ENCODE measurements around the gene HIVEP2.

The HIVEP2 gene

DNA sequence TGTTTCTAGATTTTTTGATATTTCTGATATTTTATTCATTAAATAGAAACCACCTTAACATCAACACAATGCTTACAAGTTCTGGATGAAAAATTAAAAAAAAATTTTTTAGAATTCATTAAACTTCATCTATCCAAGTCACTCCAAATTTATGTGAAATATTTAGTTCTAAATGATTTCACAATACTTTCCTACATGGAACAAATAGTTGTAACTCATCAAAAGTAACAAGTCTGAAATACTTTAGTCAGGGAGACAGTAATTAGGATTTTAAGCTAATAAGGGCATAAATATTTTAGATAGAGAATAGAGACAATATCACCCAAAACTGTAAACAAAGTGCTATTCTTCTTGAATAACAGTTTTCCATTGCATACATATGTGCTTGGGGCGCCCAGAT is 147.8 kb downstream of the HIVEP2 start:
- no CpG with 5 or more reads among the region's 1 CpG for WGBS (ENCODE audit: extremely low coverage, insufficient coverage, low lambda C conversion rate)
- no peak overlapping the region for H3K18ac ChIP-seq (ENCODE audit: low read length)
- DNase-seq, result no peak

DNA sequence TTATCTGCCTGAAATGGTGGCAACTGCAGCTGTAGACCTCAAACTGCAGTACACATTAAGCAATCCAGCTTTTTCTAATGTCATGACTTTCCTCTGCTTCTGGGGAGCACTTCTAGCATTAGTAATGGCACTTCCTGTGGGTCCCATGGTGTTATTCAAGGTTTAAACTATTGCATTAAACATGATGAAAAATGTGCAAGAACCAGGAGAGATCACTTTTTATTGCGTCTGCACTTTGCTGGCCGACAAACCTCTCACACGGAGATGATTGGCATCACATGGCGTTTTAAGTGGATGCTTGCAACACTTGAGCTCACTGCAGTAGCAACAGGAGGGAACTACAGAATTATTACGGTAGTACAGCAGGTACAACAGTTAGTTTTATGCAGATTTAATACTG is 148.4 kb downstream of the HIVEP2 start:
- Histone ChIP-seq H3K9ac (ENCODE audit: low read length) (no peak overlapping the region), H3K27me3 (ENCODE audit: insufficient read depth, low read length, poor library complexity) (no peaks in the 10 kb centered on the region), H3K27ac (ENCODE audit: low read depth, low read length) (no peak overlapping the region), H3K4me1 (ENCODE audit: control insufficient read depth, low read depth, low read length) (no peaks in the 10 kb centered on the region), H2AK5ac (ENCODE audit: low read length) (no peak overlapping the region), H3K18ac (ENCODE audit: low read length) (no peak overlapping the region), H2BK15ac (replicated peaks; ENCODE audit: low read depth) (no peak overlapping the region), H4K8ac (ENCODE audit: low read depth, low read length) (no peak overlapping the region), H3K79me1 (ENCODE audit: low read length) (no peaks in the 10 kb centered on the region), H3K56ac (ENCODE audit: low read length) (no peak overlapping the region), H2BK120ac (ENCODE audit: low read depth, low read length) (no peak overlapping the region), H3K4me2 (ENCODE audit: low read length) (no peak overlapping the region), H3K4ac (ENCODE audit: low read depth, low read length) (no peak overlapping the region), H2BK5ac (ENCODE audit: low read length) (no peak overlapping the region), H3K23ac (ENCODE audit: low read length) (no peak overlapping the region), H4K5ac (ENCODE audit: low read length) (no peak overlapping the region), H3K36me3 (ENCODE audit: control insufficient read depth, insufficient read depth, low read length) (no peaks in the 10 kb centered on the region), H3K79me2 (ENCODE audit: control insufficient read depth, insufficient read depth, low read length) (no peaks in the 10 kb centered on the region), H3K4me3 (ENCODE audit: low read length) (no peak overlapping the region)
- DNase-seq, result no peak
- no CpG with 5 or more reads among the region's 5 CpGs for WGBS (ENCODE audit: extremely low coverage, insufficient coverage, low lambda C conversion rate)

More for the DNA sequence above, 147.8 kb downstream of the HIVEP2 start:
- no peak overlapping the region for H3K4ac ChIP-seq (ENCODE audit: low read depth, low read length)
- H3K23ac ChIP-seq (ENCODE audit: low read length), result no peak overlapping the region
- H4K8ac ChIP-seq (ENCODE audit: low read depth, low read length), result no peak overlapping the region
- no peak overlapping the region for H3K9ac ChIP-seq (ENCODE audit: low read length)
- H3K27me3 ChIP-seq (ENCODE audit: insufficient read depth, low read length, poor library complexity), result no peaks in the 10 kb centered on the region
- no peak overlapping the region for H3K4me2 ChIP-seq (ENCODE audit: low read length)
- H4K5ac ChIP-seq (ENCODE audit: low read length), result no peak overlapping the region
- H2BK15ac ChIP-seq (replicated peaks; ENCODE audit: low read depth), result no peak overlapping the region
- H3K4me1 ChIP-seq (ENCODE audit: control insufficient read depth, low read depth, low read length), result peaks cover 2% of the 10 kb centered on the region
- H2AK5ac ChIP-seq (ENCODE audit: low read length), result no peak overlapping the region
- H3K56ac ChIP-seq (ENCODE audit: low read length), result no peak overlapping the region
- no peaks in the 10 kb centered on the region for H3K36me3 ChIP-seq (ENCODE audit: control insufficient read depth, insufficient read depth, low read length)
- no peaks in the 10 kb centered on the region for H3K79me2 ChIP-seq (ENCODE audit: control insufficient read depth, insufficient read depth, low read length)
- H3K4me3 ChIP-seq (ENCODE audit: low read length), result no peak overlapping the region
- H3K27ac ChIP-seq (ENCODE audit: low read depth, low read length), result no peak overlapping the region
- no peak overlapping the region for H2BK5ac ChIP-seq (ENCODE audit: low read length)
- H2BK120ac ChIP-seq (ENCODE audit: low read depth, low read length), result no peak overlapping the region
- H3K79me1 ChIP-seq (ENCODE audit: low read length), result no peaks in the 10 kb centered on the region

DNA sequence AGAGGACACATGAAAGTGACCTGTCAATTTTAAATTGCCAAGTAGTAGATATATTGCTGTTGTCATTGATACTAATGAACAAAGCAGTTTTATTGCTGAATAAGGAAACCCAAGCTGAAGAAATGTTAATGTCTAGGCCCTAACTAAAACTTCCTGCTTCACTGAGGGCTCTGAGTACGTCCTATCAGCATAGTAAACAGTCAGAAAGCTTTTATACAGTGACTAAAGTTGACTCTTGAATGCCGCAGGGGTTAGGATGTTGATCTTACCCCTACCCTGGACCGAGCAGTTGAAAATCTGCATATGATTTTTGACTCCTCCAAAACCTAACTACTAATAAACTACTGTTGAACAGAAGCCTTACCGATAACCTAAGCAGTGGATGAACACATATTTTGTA is 149.0 kb downstream of the HIVEP2 start:
- Histone ChIP-seq H3K4ac (ENCODE audit: low read depth, low read length) (no peak overlapping the region), H3K27me3 (ENCODE audit: insufficient read depth, low read length, poor library complexity) (no peaks in the 10 kb centered on the region), H3K36me3 (ENCODE audit: control insufficient read depth, insufficient read depth, low read length) (no peaks in the 10 kb centered on the region), H4K8ac (ENCODE audit: low read depth, low read length) (no peak overlapping the region), H3K79me1 (ENCODE audit: low read length) (no peaks in the 10 kb centered on the region), H4K5ac (ENCODE audit: low read length) (no peak overlapping the region), H2AK5ac (ENCODE audit: low read length) (no peak overlapping the region), H2BK15ac (replicated peaks; ENCODE audit: low read depth) (no peak overlapping the region), H3K56ac (ENCODE audit: low read length) (no peak overlapping the region), H3K4me1 (ENCODE audit: control insufficient read depth, low read depth, low read length) (no peaks in the 10 kb centered on the region), H3K18ac (ENCODE audit: low read length) (no peak overlapping the region), H3K79me2 (ENCODE audit: control insufficient read depth, insufficient read depth, low read length) (no peaks in the 10 kb centered on the region), H3K4me2 (ENCODE audit: low read length) (no peak overlapping the region), H3K23ac (ENCODE audit: low read length) (no peak overlapping the region), H3K27ac (ENCODE audit: low read depth, low read length) (no peak overlapping the region), H3K4me3 (ENCODE audit: low read length) (no peak overlapping the region), H2BK5ac (ENCODE audit: low read length) (no peak overlapping the region), H2BK120ac (ENCODE audit: low read depth, low read length) (no peak overlapping the region), H3K9ac (ENCODE audit: low read length) (no peak overlapping the region)
- DNase-seq, result no peak
- no CpG with 5 or more reads among the region's 4 CpGs for WGBS (ENCODE audit: extremely low coverage, insufficient coverage, low lambda C conversion rate)

DNA sequence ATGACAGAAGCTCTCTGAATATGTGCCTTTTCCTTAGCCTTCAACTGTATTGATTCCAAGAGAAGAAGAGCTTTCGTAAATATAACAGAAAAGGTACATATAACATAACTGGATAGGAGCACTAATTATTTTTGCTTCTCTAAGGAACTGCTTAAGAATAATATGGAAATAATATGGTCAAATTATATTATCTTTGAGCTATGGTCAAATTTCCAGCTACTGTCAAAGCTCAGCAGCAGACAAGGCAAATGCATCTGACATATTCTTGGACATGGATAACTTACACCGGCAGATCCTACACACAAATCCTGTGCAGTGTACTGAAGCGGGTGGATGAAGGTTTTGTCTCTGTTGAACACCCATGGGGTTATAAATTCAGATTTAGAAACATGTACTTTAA is 150.6 kb downstream of the HIVEP2 start:
- no peaks in the 10 kb centered on the region for H3K79me2 ChIP-seq (ENCODE audit: control insufficient read depth, insufficient read depth, low read length)
- no peaks in the 10 kb centered on the region for H3K36me3 ChIP-seq (ENCODE audit: control insufficient read depth, insufficient read depth, low read length)
- H2AK5ac ChIP-seq (ENCODE audit: low read length), result no peak overlapping the region
- no CpG with 5 or more reads among the region's 3 CpGs for WGBS (ENCODE audit: extremely low coverage, insufficient coverage, low lambda C conversion rate)
- no peak overlapping the region for H3K9ac ChIP-seq (ENCODE audit: low read length)
- no peak overlapping the region for H3K18ac ChIP-seq (ENCODE audit: low read length)
- no peak overlapping the region for H4K8ac ChIP-seq (ENCODE audit: low read depth, low read length)
- no peak overlapping the region for H2BK5ac ChIP-seq (ENCODE audit: low read length)
- no peak overlapping the region for H2BK120ac ChIP-seq (ENCODE audit: low read depth, low read length)
- no peaks in the 10 kb centered on the region for H3K4me1 ChIP-seq (ENCODE audit: control insufficient read depth, low read depth, low read length)
- no peak overlapping the region for H2BK15ac ChIP-seq (replicated peaks; ENCODE audit: low read depth)
- H3K27me3 ChIP-seq (ENCODE audit: insufficient read depth, low read length, poor library complexity), result no peaks in the 10 kb centered on the region
- no peak overlapping the region for H3K56ac ChIP-seq (ENCODE audit: low read length)
- no peak overlapping the region for H3K23ac ChIP-seq (ENCODE audit: low read length)
- no peak overlapping the region for H3K27ac ChIP-seq (ENCODE audit: low read depth, low read length)
- H3K4me2 ChIP-seq (ENCODE audit: low read length), result no peak overlapping the region
- no peak overlapping the region for H3K4me3 ChIP-seq (ENCODE audit: low read length)
- no peak overlapping the region for H3K4ac ChIP-seq (ENCODE audit: low read depth, low read length)
- no peak for DNase-seq
- H3K79me1 ChIP-seq (ENCODE audit: low read length), result no peaks in the 10 kb centered on the region
- H4K5ac ChIP-seq (ENCODE audit: low read length), result no peak overlapping the region

DNA sequence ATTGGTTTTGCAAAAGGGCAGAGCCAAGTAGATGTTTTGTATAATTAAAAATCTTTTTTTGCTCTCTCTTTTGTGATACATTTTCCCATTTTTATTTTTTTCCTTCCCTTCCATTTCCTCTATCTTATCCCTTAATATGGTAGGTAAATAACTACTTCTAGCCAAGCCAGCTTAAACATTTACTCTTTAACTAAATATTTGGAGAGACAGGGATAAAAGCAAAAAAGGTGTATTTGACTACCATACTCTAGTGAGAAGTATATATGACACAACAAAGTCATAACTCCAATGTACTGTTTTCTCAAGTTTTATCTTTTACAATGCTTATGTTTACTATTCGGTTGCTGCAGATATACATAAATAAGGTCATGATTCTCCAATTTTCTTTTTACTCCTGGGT is 154.7 kb downstream of the HIVEP2 start:
- H2BK15ac ChIP-seq (replicated peaks; ENCODE audit: low read depth), result no peak overlapping the region
- H3K27ac ChIP-seq (ENCODE audit: low read depth, low read length), result no peak overlapping the region
- H2BK5ac ChIP-seq (ENCODE audit: low read length), result no peak overlapping the region
- H4K8ac ChIP-seq (ENCODE audit: low read depth, low read length), result no peak overlapping the region
- no peak overlapping the region for H2AK5ac ChIP-seq (ENCODE audit: low read length)
- no peak for DNase-seq
- H3K4me2 ChIP-seq (ENCODE audit: low read length), result no peak overlapping the region
- no peaks in the 10 kb centered on the region for H3K79me1 ChIP-seq (ENCODE audit: low read length)
- H3K23ac ChIP-seq (ENCODE audit: low read length), result no peak overlapping the region
- no peak overlapping the region for H3K4ac ChIP-seq (ENCODE audit: low read depth, low read length)
- no CpG with 5 or more reads among the region's 1 CpG for WGBS (ENCODE audit: extremely low coverage, insufficient coverage, low lambda C conversion rate)
- H2BK120ac ChIP-seq (ENCODE audit: low read depth, low read length), result no peak overlapping the region
- H3K9ac ChIP-seq (ENCODE audit: low read length), result no peak overlapping the region
- H3K79me2 ChIP-seq (ENCODE audit: control insufficient read depth, insufficient read depth, low read length), result no peaks in the 10 kb centered on the region
- no peak overlapping the region for H3K4me3 ChIP-seq (ENCODE audit: low read length)
- no peak overlapping the region for H3K56ac ChIP-seq (ENCODE audit: low read length)
- H3K27me3 ChIP-seq (ENCODE audit: insufficient read depth, low read length, poor library complexity), result no peaks in the 10 kb centered on the region
- no peaks in the 10 kb centered on the region for H3K4me1 ChIP-seq (ENCODE audit: control insufficient read depth, low read depth, low read length)
- H4K5ac ChIP-seq (ENCODE audit: low read length), result no peak overlapping the region
- H3K36me3 ChIP-seq (ENCODE audit: control insufficient read depth, insufficient read depth, low read length), result no peaks in the 10 kb centered on the region
- H3K18ac ChIP-seq (ENCODE audit: low read length), result no peak overlapping the region

DNA sequence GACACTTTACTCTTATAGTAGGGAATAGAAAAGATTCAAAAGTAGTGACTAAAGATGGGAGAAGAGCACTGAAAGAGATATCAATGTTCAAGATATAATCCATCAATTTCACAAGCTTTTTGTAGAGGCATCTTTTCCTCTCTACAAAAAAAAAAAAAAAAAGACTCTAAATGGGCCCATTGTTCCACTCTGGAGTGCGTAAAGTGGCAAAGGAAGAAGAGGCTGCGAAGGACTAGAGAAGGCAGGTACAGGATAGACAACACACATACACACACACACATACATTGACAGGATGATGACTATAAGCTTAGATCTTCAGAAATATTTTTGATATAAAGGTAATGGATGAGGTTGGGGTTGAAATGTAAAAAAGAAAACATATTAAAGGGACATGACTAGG is 157.6 kb downstream of the HIVEP2 start:
- no CpG with 5 or more reads among the region's 2 CpGs for WGBS (ENCODE audit: extremely low coverage, insufficient coverage, low lambda C conversion rate)
- H2BK15ac ChIP-seq (replicated peaks; ENCODE audit: low read depth), result no peak overlapping the region

More for the DNA sequence above, 157.6 kb downstream of the HIVEP2 start:
- H2BK120ac ChIP-seq (ENCODE audit: low read depth, low read length), result no peak overlapping the region
- no peak overlapping the region for H4K5ac ChIP-seq (ENCODE audit: low read length)
- H4K8ac ChIP-seq (ENCODE audit: low read depth, low read length), result no peak overlapping the region
- H3K4ac ChIP-seq (ENCODE audit: low read depth, low read length), result no peak overlapping the region
- no peak overlapping the region for H3K56ac ChIP-seq (ENCODE audit: low read length)
- DNase-seq, result no peak
- no peak overlapping the region for H3K9ac ChIP-seq (ENCODE audit: low read length)
- H3K4me2 ChIP-seq (ENCODE audit: low read length), result no peak overlapping the region
- H3K4me3 ChIP-seq (ENCODE audit: low read length), result no peak overlapping the region
- no peak overlapping the region for H2BK5ac ChIP-seq (ENCODE audit: low read length)
- no peaks in the 10 kb centered on the region for H3K4me1 ChIP-seq (ENCODE audit: control insufficient read depth, low read depth, low read length)
- H3K18ac ChIP-seq (ENCODE audit: low read length), result no peak overlapping the region
- no peak overlapping the region for H3K23ac ChIP-seq (ENCODE audit: low read length)
- H3K36me3 ChIP-seq (ENCODE audit: control insufficient read depth, insufficient read depth, low read length), result no peaks in the 10 kb centered on the region
- no peaks in the 10 kb centered on the region for H3K79me1 ChIP-seq (ENCODE audit: low read length)
- no peak overlapping the region for H3K27ac ChIP-seq (ENCODE audit: low read depth, low read length)
- no peaks in the 10 kb centered on the region for H3K27me3 ChIP-seq (ENCODE audit: insufficient read depth, low read length, poor library complexity)
- H3K79me2 ChIP-seq (ENCODE audit: control insufficient read depth, insufficient read depth, low read length), result no peaks in the 10 kb centered on the region
- no peak overlapping the region for H2AK5ac ChIP-seq (ENCODE audit: low read length)
